ENCODE results near the gene COL4A2. TPM values are rescaled to one million over a fixed set of nuclear protein-coding genes. Genes with fewer than 3 reads are reported as not detected.
"Not testable (repeated sequence)": the region's sequence is repeated elsewhere in the genome, so short reads cannot be mapped to it uniquely, and the experiment has no call there.

The COL4A2 gene
- total RNA-seq, 1 donor from 2014 or later: 60.9 TPM

DNA sequence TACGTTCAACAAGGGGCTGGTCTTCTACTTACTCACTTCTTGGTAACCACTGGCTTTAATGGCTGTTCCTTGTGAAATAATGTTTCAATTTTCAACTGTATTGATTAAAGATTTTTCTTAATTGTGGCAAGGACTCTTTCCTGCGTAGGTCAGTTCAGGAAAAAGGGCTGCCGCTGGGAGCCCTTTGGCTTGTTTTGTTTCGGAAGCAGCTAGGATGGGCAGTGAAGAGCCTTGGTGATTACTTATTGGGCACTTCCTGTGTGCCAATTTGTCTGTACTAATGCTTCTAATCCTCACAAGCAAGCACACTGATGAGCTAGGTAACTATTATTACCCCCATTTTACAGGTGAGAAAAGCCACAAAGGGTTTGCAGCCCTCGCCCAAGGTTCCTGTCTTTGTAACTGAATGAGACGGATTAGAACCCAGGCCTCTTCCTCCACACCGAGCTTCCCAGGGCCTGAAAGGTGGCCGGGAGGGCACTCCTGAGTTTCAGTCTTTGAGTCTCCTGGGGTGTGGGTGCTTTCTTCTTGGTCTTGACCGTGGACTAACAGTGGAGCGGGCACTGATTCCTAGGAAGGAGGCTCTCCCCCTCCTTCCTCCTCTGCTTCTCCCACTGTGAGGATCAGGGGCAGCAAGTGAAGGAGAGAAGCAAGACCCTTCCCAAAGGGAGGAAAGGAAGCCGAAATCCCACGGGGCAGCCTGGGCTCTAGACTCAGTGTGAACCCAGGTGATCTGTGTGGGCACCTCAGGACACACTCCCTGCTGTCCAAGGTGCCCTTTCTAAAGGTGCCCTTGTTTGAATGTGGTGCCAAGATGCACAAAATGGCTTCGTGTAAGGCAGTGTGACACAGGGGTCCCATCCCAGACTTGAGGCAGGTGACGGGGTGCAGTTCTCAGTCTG is 3.7 kb downstream of the COL4A2 start:
- no peaks in the 10 kb centered on the region for H3K36me3 Mint-ChIP-seq (ENCODE audit: unreplicated experiment)
- H3K4me1 Mint-ChIP-seq (ENCODE audit: low read depth, unreplicated experiment): peaks cover 21% of the 10 kb centered on the region
- peaks cover 18% of the 10 kb centered on the region for H3K27me3 Mint-ChIP-seq (ENCODE audit: unreplicated experiment)
- peaks cover 7% of the 10 kb centered on the region for H3K9me3 Mint-ChIP-seq (ENCODE audit: unreplicated experiment)
- no peak for DNase-seq
- no peak for TF ChIP-seq CTCF (IDR thresholded peaks at IDR 0.05; ENCODE audit: partially characterized antibody, unreplicated experiment)
- no peak overlapping the region for H3K4me3 Mint-ChIP-seq (ENCODE audit: unreplicated experiment)
- no peak overlapping the region for H3K27ac Mint-ChIP-seq (ENCODE audit: unreplicated experiment)

GRCh38 chr13:110311443-110312338 is 4.6 kb downstream of the COL4A2 start:
- Mint-ChIP-seq H3K27ac (ENCODE audit: unreplicated experiment) (no peak overlapping the region), H3K27me3 (ENCODE audit: unreplicated experiment) (peaks cover 16% of the 10 kb centered on the region), H3K4me3 (ENCODE audit: unreplicated experiment) (no peak overlapping the region), H3K9me3 (ENCODE audit: unreplicated experiment) (peaks cover 7% of the 10 kb centered on the region), H3K36me3 (ENCODE audit: unreplicated experiment) (no peaks in the 10 kb centered on the region), H3K4me1 (ENCODE audit: low read depth, unreplicated experiment) (peaks cover 18% of the 10 kb centered on the region)
- DNase-seq: no peak
- TF ChIP-seq CTCF (IDR thresholded peaks at IDR 0.05; ENCODE audit: partially characterized antibody, unreplicated experiment): no peak

DNA sequence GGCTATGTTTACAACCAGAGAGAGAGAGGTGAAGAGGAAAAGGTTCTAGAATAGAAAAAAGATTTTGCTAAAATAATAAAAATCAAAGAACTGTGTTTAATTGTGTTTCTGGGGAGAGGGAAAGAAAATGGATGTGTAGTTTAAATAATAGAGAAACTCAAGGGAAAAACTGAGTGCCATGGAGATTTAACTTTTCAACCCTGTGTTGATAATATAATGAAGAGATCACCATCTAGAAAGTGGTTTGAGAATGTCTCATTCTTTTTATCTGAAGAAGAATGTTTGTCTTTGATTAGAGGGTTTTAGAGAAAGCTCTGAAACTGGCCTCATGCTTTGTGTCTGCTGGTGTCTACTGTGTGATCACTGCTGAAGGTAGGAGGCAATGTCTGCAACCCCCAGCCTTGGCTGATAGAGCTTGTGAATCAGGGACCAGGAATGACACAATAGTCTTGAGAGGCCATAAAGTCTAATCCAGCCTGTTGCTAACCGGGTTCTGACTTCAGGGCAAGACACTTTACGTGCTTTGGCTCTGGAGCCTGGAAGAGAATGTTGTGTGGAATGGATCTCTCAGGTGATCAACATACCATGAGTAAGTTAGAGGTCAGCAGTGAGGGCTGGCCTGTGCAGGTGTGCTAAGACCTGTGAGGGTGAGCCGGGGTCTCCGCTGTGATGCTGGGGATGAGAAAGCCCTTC is 5.4 kb downstream of the COL4A2 start:
- peaks cover 16% of the 10 kb centered on the region for H3K27me3 Mint-ChIP-seq (ENCODE audit: unreplicated experiment)
- TF ChIP-seq CTCF (IDR thresholded peaks at IDR 0.05; ENCODE audit: partially characterized antibody, unreplicated experiment): no peak
- H3K4me1 Mint-ChIP-seq (ENCODE audit: low read depth, unreplicated experiment): peaks cover 18% of the 10 kb centered on the region
- H3K36me3 Mint-ChIP-seq (ENCODE audit: unreplicated experiment): no peaks in the 10 kb centered on the region
- peaks cover 7% of the 10 kb centered on the region for H3K9me3 Mint-ChIP-seq (ENCODE audit: unreplicated experiment)
- no peak for DNase-seq
- H3K4me3 Mint-ChIP-seq (ENCODE audit: unreplicated experiment): no peak overlapping the region
- no peak overlapping the region for H3K27ac Mint-ChIP-seq (ENCODE audit: unreplicated experiment)

- H3K27ac Mint-ChIP-seq (ENCODE audit: unreplicated experiment); H3K9me3 Mint-ChIP-seq (ENCODE audit: unreplicated experiment); H3K36me3 Mint-ChIP-seq (ENCODE audit: unreplicated experiment); DNase-seq; H3K4me3 Mint-ChIP-seq (ENCODE audit: unreplicated experiment): not testable (repeated sequence)
- peaks cover 14% of the 10 kb centered on the region for H3K4me1 Mint-ChIP-seq (ENCODE audit: low read depth, unreplicated experiment)
- peaks cover 12% of the 10 kb centered on the region for H3K27me3 Mint-ChIP-seq (ENCODE audit: unreplicated experiment)
These were observed 6.2 kb downstream of the COL4A2 start for GRCh38 chr13:110313261-110313660.

- H3K4me3 Mint-ChIP-seq (ENCODE audit: unreplicated experiment): peak overlapping the region; percentile 56
These were observed 6.6 kb downstream of the COL4A2 start for GRCh38 chr13:110313733-110314132.

More at GRCh38 chr13:110313733-110314132, 6.6 kb downstream of the COL4A2 start:
- not testable (repeated sequence) for H3K9me3 Mint-ChIP-seq (ENCODE audit: unreplicated experiment); DNase-seq; H3K27me3 Mint-ChIP-seq (ENCODE audit: unreplicated experiment); H3K27ac Mint-ChIP-seq (ENCODE audit: unreplicated experiment); H3K36me3 Mint-ChIP-seq (ENCODE audit: unreplicated experiment)
- peaks cover 13% of the 10 kb centered on the region for H3K4me1 Mint-ChIP-seq (ENCODE audit: low read depth, unreplicated experiment)
